Adrenal gland (tissue), 12 donors: Measurements from ENCODE around the gene ATXN3L. TPM values are rescaled to one million over a fixed set of nuclear protein-coding genes. Genes with fewer than 3 reads are reported as not detected.

Experiments
- DNase-seq, 7 donors: peaks; one replicate each; pipeline ENCODE4 v3.0.0-alpha.2; 2019 to 2020
- H3K27ac ChIP-seq, 5 donors: fragments of 200-600 bp; sonication (generic) in 4 of 5; 1 replicate in 3 of 5; 2 replicates in 2 of 5; pipeline versions ENCODE4 v1.5.1 to v1.8.0; 2016 to 2020; ENCODE audit warnings: mild to moderate bottlenecking in 1 of 5
- H3K27me3 ChIP-seq: fragments of 200-600 bp; 2 replicates; pipeline ENCODE4 v1.8.0; 2021
- H3K36me3 ChIP-seq, 2 donors: fragments of 200-600 bp; replicated peaks in 1 of 2; 1 replicate in 1 of 2; 2 replicates in 1 of 2; pipeline versions ENCODE4 v1.5.1 to v1.8.0; 2018 to 2022
- H3K4me1 ChIP-seq, 2 donors: fragments of 200-600 bp; replicated peaks in 1 of 2; 1 replicate in 1 of 2; 2 replicates in 1 of 2; pipeline versions ENCODE4 v1.5.1 to v1.8.0; 2018 to 2021
- H3K4me3 ChIP-seq, 4 donors: fragments of 200-600 bp; sonication (generic) in 3 of 4; one replicate each; pipeline ENCODE4 v1.5.1; 2016 to 2018
- H3K9me3 ChIP-seq, 3 donors: fragments of 200-600 bp; sonication (generic) in 1 of 3; replicated peaks in 1 of 3; 1 replicate in 2 of 3; 2 replicates in 1 of 3; pipeline versions ENCODE4 v1.5.1 to v1.8.0; 2016 to 2021
- CTCF ChIP-seq, 6 experiments: fragments of 450-650 bp in 4 of 6; fragments of 200-600 bp in 2 of 6; sonication (generic) in 1 of 6; IDR thresholded peaks; 1 replicate in 5 of 6; 2 replicates in 1 of 6; pipeline versions ENCODE4 v1.5.1 to v1.8.0; 2016 to 2021; ENCODE audit warnings: antibody characterized with exemption in 6 of 6, mild to moderate bottlenecking in 2 of 6, moderate library complexity in 1 of 6
- POLR2A ChIP-seq, 2 donors: fragments of 450-650 bp; IDR thresholded peaks; one replicate each; pipeline ENCODE4 v1.6.1; 2017; ENCODE audit warnings: antibody characterized with exemption in 2 of 2, mild to moderate bottlenecking in 2 of 2, moderate library complexity in 1 of 2
- WGBS, 4 donors: extraction: QIAGEN DNeasy Blood & Tissue Kit in 2 of 4; methylation state at CpG; one replicate each; pipeline versions ENCODE4 v1.1.5 to v1.1.7; 2013 to 2017; 5-methylcytosine and 5-hydroxymethylcytosine counted together
- intact Hi-C, 2 donors: fragments of 100-400 bp; cut with DNase I; formaldehyde crosslinking; loops; one replicate each; pipeline versions ENCODE4 v1.14.1 to v1.15.0; 2022 to 2023
- polyA plus RNA-seq, 3 donors: library from polyadenylated mRNA; stranded (reverse); fragments of 200-250 nt in 2 of 3; fragments of 350-450 nt in 1 of 3; fragmentation: Illumina TruSeq in 1 of 3; extraction: RNeasy Lipid Tissue Mini Kit (QIAGEN cat#74804) in 1 of 3; gene quantifications; one replicate each; pipeline ENCODE4 v1.2.3, GENCODE V29; 2013 to 2014
- total RNA-seq, 9 donors: library from RNA; depleted of rRNA in 4 of 9; stranded (reverse); fragments of >200 nt in 4 of 9; fragments of 120-200 nt in 1 of 9; fragmentation: NEBNext Ultra II Directional in 1 of 9; extraction: Animal tissue kit (Norgen Biotek cat#: 25700) in 1 of 9; gene quantifications; one replicate each; pipeline versions ENCODE4 v1.1.0 to v1.2.4, GENCODE V29; 2013 to 2023
- donor health status: healthy with polysubstance abuse.
- donor health status: Bipolar disorder and iron deficiency.
- donor health status: DM: yes; HTN: yes; CAD: no.
- donor health status: DM: no; HTN: no; CAD: no.
- donor health status: DM: no; HTN: no; CAD: no.
- donor health status: DM: yes; HTN: yes; CAD: no.

ATXN3L gene
- total and polyA plus RNA-seq, 12 donors = not detected

- H3K27me3 ChIP-seq = no peaks in the 10 kb centered on the region
- no peak overlapping the region for H3K4me3 ChIP-seq
- DNase-seq = no peak
- intact Hi-C loops = no loop called here
- H3K9me3 ChIP-seq = no peaks in the 10 kb centered on the region
- WGBS, 4 donors = 72 to 93% (median 84%) methylated on average over 5 of the region's 5 CpGs; no CpG with 5 or more reads in 1 of the 4 donors
- TF ChIP-seq POLR2A (IDR thresholded peaks at IDR 0.05) (no peak), CTCF (IDR thresholded peaks at IDR 0.05) (no peak)
- H3K27ac ChIP-seq = no peak overlapping the region
- no peaks in the 10 kb centered on the region for H3K36me3 ChIP-seq
- no peaks in the 10 kb centered on the region for H3K4me1 ChIP-seq
Observed at GRCh38 chrX:13285229-13285628, 34.6 kb downstream of the ATXN3L start.

- no peaks in the 10 kb centered on the region for H3K4me1 ChIP-seq
- no peaks in the 10 kb centered on the region for H3K36me3 ChIP-seq
- no peak for DNase-seq
- no peak overlapping the region for H3K4me3 ChIP-seq
- 85 to 100% (median 94%) methylated on average over 1 of the region's 1 CpG for WGBS, 4 donors
- no peaks in the 10 kb centered on the region for H3K9me3 ChIP-seq
- H3K27me3 ChIP-seq = no peaks in the 10 kb centered on the region
- TF ChIP-seq POLR2A (IDR thresholded peaks at IDR 0.05) = no peak
- TF ChIP-seq CTCF (IDR thresholded peaks at IDR 0.05) = no peak
- no peak overlapping the region for H3K27ac ChIP-seq
- intact Hi-C loops = no loop called here
Observed at GRCh38 chrX:13284570-13284969, 35.3 kb downstream of the ATXN3L start.

GRCh38 chrX:13283950-13284546 lies 35.8 kb downstream of the ATXN3L start:
- Histone ChIP-seq H3K27ac (no peak overlapping the region), H3K36me3 (no peaks in the 10 kb centered on the region), H3K27me3 (no peaks in the 10 kb centered on the region), H3K4me3 (no peak overlapping the region), H3K4me1 (no peaks in the 10 kb centered on the region), H3K9me3 (no peaks in the 10 kb centered on the region)
- DNase-seq = no peak
- TF ChIP-seq CTCF (IDR thresholded peaks at IDR 0.05) (no peak), POLR2A (IDR thresholded peaks at IDR 0.05) (no peak)
- 63 to 91% (median 76%) methylated on average over 1 of the region's 1 CpG for WGBS, 4 donors
- intact Hi-C loops = no loop called here

DNA sequence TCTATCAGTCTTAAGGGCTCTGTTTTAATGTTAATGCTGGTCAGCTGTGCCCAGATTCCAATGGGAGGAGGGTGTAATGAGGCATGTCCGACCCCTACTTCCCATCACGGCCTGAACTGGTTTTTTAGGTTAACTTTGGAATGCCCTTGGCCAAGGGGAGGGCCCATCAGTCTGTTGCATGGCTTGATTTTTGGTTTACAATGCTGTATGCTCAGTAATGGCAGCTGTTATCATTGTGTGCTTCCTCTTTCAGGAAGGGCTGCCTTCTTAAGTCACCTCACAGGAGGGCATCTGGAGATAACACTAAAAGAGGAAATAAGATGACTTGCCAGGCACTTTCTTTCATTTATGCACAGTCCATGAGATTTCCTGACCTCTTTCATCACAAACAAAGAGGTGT lies 36.3 kb downstream of the ATXN3L start:
- Histone ChIP-seq H3K27me3 (no peaks in the 10 kb centered on the region), H3K27ac (no peak overlapping the region), H3K36me3 (no peaks in the 10 kb centered on the region), H3K4me1 (no peaks in the 10 kb centered on the region), H3K9me3 (no peaks in the 10 kb centered on the region), H3K4me3 (no peak overlapping the region)
- WGBS, 4 donors = 39 to 75% (median 47%) methylated on average over 2 of the region's 2 CpGs
- no peak for DNase-seq
- TF ChIP-seq POLR2A (IDR thresholded peaks at IDR 0.05) (no peak), CTCF (IDR thresholded peaks at IDR 0.05) (no peak)
- intact Hi-C loops = no loop called here
